GM12801 (cell line): ENCODE data around the gene APLN.

Experiments
- TF ChIP-seq, protein P1 (sequence below): IDR thresholded peaks from one replicate; pipeline ENCODE4 v1.5.1; 2011; ENCODE audit warnings: control low read depth; ENCODE audit not compliant: insufficient read length; ENCODE audit errors: extremely low read depth

Gene APLN

DNA sequence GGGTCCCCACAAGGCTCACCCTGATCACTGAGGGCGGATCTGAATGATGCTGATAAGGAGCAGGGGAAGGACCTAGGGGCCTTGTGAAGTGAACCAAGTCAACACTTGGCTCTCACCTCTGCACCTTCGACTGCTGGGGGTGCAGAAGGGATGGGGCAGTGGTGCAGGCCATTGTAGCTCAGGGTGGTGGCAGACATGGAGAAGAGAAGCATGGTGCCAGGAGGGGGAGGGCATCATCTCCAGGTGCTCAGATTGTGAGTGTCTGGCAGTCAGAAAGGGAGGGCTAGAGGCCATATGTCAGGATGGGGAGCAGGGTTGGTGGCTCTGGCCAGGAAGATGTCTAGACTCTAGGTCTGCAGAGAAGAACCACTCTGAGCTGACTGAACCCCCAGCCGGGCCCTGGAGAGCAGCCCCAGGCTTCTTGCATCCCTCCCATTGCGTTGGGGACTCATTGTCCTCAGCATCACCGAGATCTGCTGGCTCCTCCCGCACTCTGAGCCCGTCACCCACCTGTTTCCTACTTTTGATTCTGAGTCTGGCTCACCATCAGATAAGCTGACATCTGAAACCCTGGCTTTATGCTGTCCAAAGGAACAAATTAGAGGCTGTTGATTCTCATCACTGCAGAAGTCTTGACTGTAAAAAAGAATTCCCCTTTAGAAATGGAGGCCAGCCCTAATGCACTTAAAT, 3.8 kb downstream of the APLN start:
- TF ChIP-seq, protein P1, sequence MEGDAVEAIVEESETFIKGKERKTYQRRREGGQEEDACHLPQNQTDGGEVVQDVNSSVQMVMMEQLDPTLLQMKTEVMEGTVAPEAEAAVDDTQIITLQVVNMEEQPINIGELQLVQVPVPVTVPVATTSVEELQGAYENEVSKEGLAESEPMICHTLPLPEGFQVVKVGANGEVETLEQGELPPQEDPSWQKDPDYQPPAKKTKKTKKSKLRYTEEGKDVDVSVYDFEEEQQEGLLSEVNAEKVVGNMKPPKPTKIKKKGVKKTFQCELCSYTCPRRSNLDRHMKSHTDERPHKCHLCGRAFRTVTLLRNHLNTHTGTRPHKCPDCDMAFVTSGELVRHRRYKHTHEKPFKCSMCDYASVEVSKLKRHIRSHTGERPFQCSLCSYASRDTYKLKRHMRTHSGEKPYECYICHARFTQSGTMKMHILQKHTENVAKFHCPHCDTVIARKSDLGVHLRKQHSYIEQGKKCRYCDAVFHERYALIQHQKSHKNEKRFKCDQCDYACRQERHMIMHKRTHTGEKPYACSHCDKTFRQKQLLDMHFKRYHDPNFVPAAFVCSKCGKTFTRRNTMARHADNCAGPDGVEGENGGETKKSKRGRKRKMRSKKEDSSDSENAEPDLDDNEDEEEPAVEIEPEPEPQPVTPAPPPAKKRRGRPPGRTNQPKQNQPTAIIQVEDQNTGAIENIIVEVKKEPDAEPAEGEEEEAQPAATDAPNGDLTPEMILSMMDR: no peak

DNA sequence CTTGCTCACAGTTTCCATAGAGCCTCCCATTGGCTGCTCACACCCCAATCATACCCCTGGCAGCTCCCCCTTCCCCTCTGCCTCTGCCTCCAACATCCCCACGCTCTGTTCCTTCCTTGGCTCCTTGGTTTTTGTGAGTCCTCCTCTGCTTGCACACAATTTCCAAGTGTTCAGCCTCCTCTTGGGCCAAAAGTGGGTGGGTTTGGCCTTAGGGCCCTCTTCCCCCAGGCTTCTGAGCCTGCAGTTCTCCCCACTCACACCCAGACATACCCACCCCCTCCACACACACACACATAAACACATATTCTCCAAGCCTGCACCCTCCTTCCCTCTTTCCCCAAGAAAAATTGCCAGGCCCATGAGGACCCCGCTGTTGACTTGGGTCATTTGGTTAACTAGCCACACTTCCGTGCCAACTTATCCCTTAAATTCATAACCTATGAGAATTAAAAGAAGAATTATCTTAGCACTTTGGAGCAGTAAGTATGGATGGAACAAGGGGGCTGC, 4.5 kb downstream of the APLN start:
- TF ChIP-seq, protein P1: no peak

DNA sequence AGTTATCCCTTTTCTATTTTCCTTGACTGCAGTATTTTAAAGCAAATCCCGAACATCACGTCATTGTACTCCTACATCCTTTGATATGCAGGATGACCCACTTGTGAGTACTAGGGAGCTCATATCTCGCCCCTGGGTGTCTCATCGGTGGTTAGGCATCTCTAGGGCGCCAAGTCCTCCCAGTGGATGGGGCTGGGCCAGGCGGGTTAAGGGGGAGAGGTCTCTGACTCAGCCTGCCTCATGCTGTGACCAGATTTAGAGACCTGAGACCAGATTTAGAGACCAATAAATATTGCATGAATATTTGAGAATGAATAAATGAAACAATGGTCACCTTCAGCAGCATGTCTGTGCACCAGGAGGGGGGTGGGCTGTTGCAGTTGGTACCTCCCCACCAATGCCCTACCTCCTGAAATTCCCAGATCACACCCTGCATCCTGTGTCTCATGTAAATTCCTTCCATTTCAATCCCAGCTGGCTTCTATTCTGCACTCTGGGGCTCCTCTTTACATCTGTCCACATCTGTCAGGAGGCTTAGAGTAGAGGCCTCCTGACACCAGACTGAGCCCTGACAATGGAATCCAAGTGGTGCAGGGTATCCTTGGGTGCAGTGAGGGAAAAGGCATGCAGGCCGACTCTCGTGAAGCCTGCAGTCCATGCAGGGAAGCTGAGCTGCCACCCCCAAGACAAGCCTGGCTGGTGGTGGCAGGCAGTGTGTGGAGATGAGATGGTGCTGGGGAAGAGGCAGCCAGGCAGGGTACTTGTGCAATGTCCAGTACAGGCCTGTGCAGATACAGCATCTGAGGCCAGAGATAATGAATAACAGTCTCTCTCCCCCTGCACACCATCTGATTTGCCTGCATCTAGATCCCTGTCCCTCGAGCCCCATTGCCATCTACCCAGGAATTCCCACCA, 5.2 kb downstream of the APLN start:
- TF ChIP-seq, protein P1: no peak

DNA sequence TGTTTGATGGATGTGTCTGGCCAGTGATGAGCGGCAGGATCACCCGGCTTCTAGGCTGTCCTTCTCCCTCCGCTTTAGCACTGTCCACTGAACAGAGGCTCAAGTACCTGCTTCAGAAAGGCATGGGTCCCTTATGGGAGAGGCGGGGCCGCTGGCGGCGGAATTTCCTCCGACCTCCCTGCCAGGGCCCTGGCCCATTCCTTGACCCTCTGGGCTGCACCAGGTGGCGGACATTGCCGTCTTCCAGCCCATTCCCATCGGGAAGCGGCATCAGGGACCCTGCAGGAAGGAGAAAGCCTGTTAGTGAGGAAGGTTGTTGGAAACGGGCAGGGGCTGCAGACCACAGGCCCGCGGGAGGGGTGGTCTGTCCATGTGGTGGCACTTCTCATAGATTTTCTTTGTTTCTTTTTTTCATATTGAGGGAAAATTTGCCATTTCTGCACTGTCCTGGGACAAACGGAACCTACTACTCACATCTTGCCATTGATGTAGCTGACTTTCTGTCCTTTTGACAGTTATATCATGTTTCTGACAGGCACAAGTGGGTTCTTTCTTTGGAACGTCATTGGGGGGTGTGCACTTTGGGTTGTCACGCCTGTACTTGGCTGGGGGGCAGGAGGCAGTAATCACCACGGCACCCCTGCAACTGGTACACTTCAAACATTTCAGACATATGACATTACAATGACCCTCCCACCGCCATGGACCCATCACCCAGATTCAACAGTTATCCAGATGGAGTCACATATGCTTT, 6.1 kb downstream of the APLN start:
- TF ChIP-seq, protein P1: no peak

DNA sequence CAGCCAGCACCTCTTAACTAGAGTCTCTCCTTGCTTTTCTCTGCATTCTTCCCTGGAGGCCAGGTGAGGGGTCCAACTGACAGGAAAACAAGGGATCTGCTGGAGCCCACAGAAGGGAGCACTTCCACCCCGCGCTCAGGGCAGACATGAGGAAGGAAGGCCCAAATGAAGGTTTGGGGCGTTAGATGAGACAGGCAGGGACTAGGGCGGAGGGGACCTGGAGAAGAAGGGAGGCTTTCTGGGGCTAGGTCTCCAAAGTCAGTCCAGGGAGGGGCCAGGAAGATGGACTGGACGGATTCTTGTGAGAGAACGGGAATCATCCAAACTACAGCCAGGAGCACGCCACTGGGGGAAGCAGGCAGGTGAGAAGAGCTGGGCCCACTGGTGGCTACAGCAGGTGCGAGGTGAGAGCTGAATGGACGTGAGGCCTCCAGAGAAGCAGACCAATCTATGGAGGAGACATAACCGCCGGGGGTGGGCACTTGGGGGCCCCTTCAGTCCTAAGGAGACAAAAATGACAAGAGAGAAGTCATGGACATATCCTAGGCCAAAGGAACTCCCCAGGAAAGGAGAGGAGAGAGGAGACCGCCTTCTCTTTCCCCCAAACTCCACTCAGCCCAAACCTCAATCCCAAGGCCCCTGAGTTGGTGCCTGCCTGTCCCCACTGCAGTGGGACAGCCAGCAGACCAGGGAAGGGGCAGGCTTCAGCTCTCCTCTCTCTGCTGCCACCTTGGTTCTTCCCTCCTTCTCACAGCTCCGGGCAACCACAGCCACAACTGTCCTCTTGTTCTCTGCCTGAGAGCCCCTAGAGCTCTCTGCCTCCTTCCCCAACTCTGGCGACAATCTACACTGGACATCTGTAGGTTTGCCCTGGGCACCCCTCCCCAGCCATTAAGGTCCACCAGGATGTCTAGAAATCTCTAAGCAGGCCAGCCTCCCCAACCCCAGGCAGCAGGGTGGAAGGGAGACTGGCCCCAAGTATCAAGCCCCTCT, 7.0 kb downstream of the APLN start:
- TF ChIP-seq, protein P1: no peak

DNA sequence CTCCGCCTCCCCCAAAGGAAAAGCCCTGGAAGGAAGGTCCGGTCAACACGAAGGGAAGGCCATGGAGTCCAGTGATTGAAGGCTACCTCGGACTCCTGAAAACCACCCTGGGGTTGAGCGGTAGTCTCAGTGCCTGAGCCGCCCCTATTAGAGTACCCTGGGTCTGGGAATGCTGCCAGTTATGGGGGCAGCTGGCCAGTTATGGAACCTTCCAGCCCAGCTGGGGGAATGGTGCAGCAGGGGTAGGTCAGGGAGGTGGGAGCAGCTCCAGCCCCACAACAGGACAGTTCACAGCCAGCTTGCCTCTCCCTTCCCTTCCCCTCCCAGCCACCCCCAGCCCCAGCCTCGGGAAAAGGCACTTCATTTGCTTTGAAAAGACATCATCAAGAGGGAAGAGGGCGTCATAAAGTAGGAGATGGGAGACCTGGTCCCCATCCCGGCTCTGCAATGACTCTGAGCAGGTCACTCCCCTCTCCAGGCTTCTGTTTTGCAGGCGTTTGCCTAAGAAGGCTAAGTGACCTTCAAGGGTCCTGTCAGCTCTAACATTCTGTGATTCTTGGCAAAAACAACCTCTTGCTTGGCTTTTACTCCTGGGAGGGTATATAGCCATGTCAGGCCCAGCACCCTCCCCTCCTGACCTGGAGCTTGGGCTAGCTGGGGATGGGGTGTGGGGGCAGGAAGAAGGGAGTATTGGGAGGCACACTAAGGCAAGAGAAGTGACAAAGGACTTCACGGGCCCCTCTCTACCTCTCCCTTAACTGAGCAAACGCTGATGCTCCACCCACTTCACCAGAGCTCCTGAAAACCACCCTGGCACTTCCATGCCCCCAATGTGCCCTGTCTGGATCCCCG, 8.0 kb downstream of the APLN start:
- TF ChIP-seq, protein P1: no peak
